Common myeloid progenitor, CD34-positive (primary cell): Measurements from ENCODE around the gene AQP5.

Experiments used
- CTCF ChIA-PET: fragments of 350-600 bp; sonication (Branson Sonifier 250); formaldehyde crosslinking; loops from one replicate; lab custom pipeline; 2021; ENCODE audit warnings: antibody characterized with exemption; lab: Charles Lee
- POLR2A ChIA-PET: fragments of 350-600 bp; sonication (Branson Sonifier 250); formaldehyde crosslinking; loops from one replicate; lab custom pipeline; 2021; ENCODE audit warnings: antibody characterized with exemption; lab: Charles Lee
- DNase-seq, 3 donors: peaks; one replicate each; pipeline versions ENCODE4 v3.0.0 to v3.0.0-alpha.2; 2013
- H3K27ac ChIP-seq, 2 experiments: 1 replicate in 1 of 2; 2 replicates in 1 of 2; pipeline ENCODE4 v1.7.0; 2013; ENCODE audit warnings: inconsistent platforms in 2 of 2, low read length in 2 of 2, mild to moderate bottlenecking in 2 of 2, low read depth in 1 of 2, moderate library complexity in 1 of 2; ENCODE audit not compliant: severe bottlenecking in 2 of 2, insufficient read depth in 1 of 2, poor library complexity in 1 of 2
- H3K27me3 ChIP-seq, 5 experiments: replicated peaks in 2 of 5; 1 replicate in 3 of 5; 2 replicates in 2 of 5; pipeline versions ENCODE4 v1.6.1 to v1.7.0; 2013; ENCODE audit warnings: low read length in 4 of 5, mild to moderate bottlenecking in 2 of 5, moderate library complexity in 2 of 5, inconsistent platforms in 1 of 5; ENCODE audit not compliant: insufficient read depth in 5 of 5, control insufficient read depth in 4 of 5
- H3K36me3 ChIP-seq, 4 experiments: 1 replicate in 2 of 4; 2 replicates in 2 of 4; pipeline versions ENCODE4 v1.6.1 to v1.7.0; 2013; ENCODE audit warnings: low read length in 3 of 4, control low read depth in 1 of 4, mild to moderate bottlenecking in 1 of 4; ENCODE audit not compliant: control insufficient read depth in 4 of 4, insufficient read depth in 4 of 4
- H3K4me1 ChIP-seq, 4 experiments: 1 replicate in 3 of 4; 2 replicates in 1 of 4; pipeline versions ENCODE4 v1.6.1 to v1.7.1; 2013; ENCODE audit warnings: low read length in 3 of 4, mild to moderate bottlenecking in 3 of 4, control low read depth in 1 of 4, inconsistent platforms in 1 of 4, moderate library complexity in 1 of 4; ENCODE audit not compliant: control insufficient read depth in 4 of 4, insufficient read depth in 4 of 4; ENCODE audit errors: control extremely low read depth in 1 of 4
- H3K4me3 ChIP-seq, 7 experiments: 1 replicate in 4 of 7; 2 replicates in 3 of 7; pipeline versions ENCODE4 v1.5.1 to v1.7.0; 2013; ENCODE audit warnings: mild to moderate bottlenecking in 7 of 7, low read length in 6 of 7, moderate library complexity in 6 of 7, inconsistent platforms in 2 of 7, low read depth in 2 of 7, control low read depth in 1 of 7; ENCODE audit not compliant: insufficient read depth in 4 of 7, control insufficient read depth in 1 of 7; ENCODE audit errors: extremely low read depth in 1 of 7
- H3K9me3 ChIP-seq, 5 experiments: 1 replicate in 4 of 5; 2 replicates in 1 of 5; pipeline versions ENCODE4 v1.6.1 to v1.7.1; 2013; ENCODE audit warnings: low read length in 4 of 5, mild to moderate bottlenecking in 2 of 5, inconsistent platforms in 1 of 5, low read depth in 1 of 5, moderate library complexity in 1 of 5; ENCODE audit not compliant: control insufficient read depth in 4 of 5, insufficient read depth in 2 of 5; ENCODE audit errors: control extremely low read depth in 1 of 5
- WGBS: methylation state at CpG from one replicate; pipeline ENCODE4 v1.1.5; 2013; ENCODE audit not compliant: insufficient coverage; 5-methylcytosine and 5-hydroxymethylcytosine counted together

Gene AQP5

GRCh38 chr12:49972129-49972528 is 10.5 kb downstream of the AQP5 start:
- ChIA-PET POLR2A (no interaction called here), CTCF (interaction anchor here (1.3 to 12.6 kb wide), 6 partner anchors 10 to 95 kb away, joined by 4 to 209 read pairs (median 54); no protein-coding TSS in a partner anchor)
- Histone ChIP-seq H3K27me3 (peaks cover 0 to 4% (median 0%) of the 10 kb centered on the region in 5 experiments), H3K4me3 (no peak overlapping the region), H3K27ac (no peak overlapping the region), H3K36me3 (no peaks in the 10 kb centered on the region), H3K9me3 (no peaks in the 10 kb centered on the region), H3K4me1 (peaks cover 0 to 31% (median 27%) of the 10 kb centered on the region in 4 experiments)
- DNase-seq = no peak
- 89% methylated on average over 3 of the region's 9 CpGs for WGBS

- H3K27ac ChIP-seq = no peak within 1 kb of the TSS
- DNase-seq = no peak
- no peaks in the 10 kb centered on the region for H3K9me3 ChIP-seq
- POLR2A ChIA-PET = no interaction called here
- peaks cover 0 to 2% (median 0%) of the 10 kb centered on the region in 5 experiments for H3K27me3 ChIP-seq
- 92% methylated on average over 18 of the region's 18 CpGs for WGBS
- no peaks in the 10 kb centered on the region for H3K36me3 ChIP-seq
- peaks cover 0 to 24% (median 21%) of the 10 kb centered on the region in 4 experiments for H3K4me1 ChIP-seq
- CTCF ChIA-PET = interaction anchor here (1.4 to 12.6 kb wide), 4 partner anchors 10 to 94 kb away, joined by 4 to 209 read pairs (median 72); no protein-coding TSS in a partner anchor
- H3K4me3 ChIP-seq = no peak within 1 kb of the TSS
Measured at GRCh38 chr12:49972641-49973360, 11.1 kb downstream of the AQP5 start, which contains the start of gene AQP6. TSS of gene AQP6 (plus strand) at chr12:49972947. CDS start at chr12:49973174, 227 bp downstream.

GRCh38 chr12:49973361-49973830 is 11.7 kb downstream of the AQP5 start:
- Histone ChIP-seq H3K4me3 (no peak overlapping the region), H3K27ac (no peak overlapping the region), H3K27me3 (no peaks in the 10 kb centered on the region), H3K9me3 (no peaks in the 10 kb centered on the region), H3K4me1 (peaks cover 0 to 23% (median 17%) of the 10 kb centered on the region in 4 experiments), H3K36me3 (no peaks in the 10 kb centered on the region)
- WGBS = 92% methylated on average over 18 of the region's 19 CpGs
- no peak for DNase-seq
- ChIA-PET CTCF (interaction anchor here (2.4 to 12.6 kb wide), 3 partner anchors 9 to 94 kb away, joined by 6 to 209 read pairs (median 139); no protein-coding TSS in a partner anchor), POLR2A (no interaction called here)

GRCh38 chr12:49974231-49974675 is 12.6 kb downstream of the AQP5 start:
- CTCF ChIA-PET = interaction anchor here (0.7 to 1.0 kb wide), 2 partner anchors 9 kb away, joined by 3 read pairs; no protein-coding TSS in a partner anchor
- Histone ChIP-seq H3K4me1 (peaks cover 0 to 18% (median 11%) of the 10 kb centered on the region in 4 experiments), H3K27ac (no peak overlapping the region), H3K4me3 (no peak overlapping the region), H3K36me3 (no peaks in the 10 kb centered on the region), H3K9me3 (no peaks in the 10 kb centered on the region), H3K27me3 (no peaks in the 10 kb centered on the region)
- DNase-seq = no peak
- 93% methylated on average over 15 of the region's 15 CpGs for WGBS
- POLR2A ChIA-PET = no interaction called here

- no peaks in the 10 kb centered on the region for H3K36me3 ChIP-seq
- no peak overlapping the region for H3K27ac ChIP-seq
- POLR2A ChIA-PET = no interaction called here
- 80% methylated on average over 7 of the region's 8 CpGs for WGBS
- DNase-seq = no peak
- no peaks in the 10 kb centered on the region for H3K9me3 ChIP-seq
- H3K4me1 ChIP-seq = peaks cover 0 to 16% (median 6%) of the 10 kb centered on the region in 4 experiments
- H3K4me3 ChIP-seq = peak overlapping the region in 1 of 7 experiments; percentile 1
- CTCF ChIA-PET = interaction anchor here (0.6 to 2.7 kb wide), 4 partner anchors 7 to 11 kb away, joined by 3 to 12 read pairs (median 3); no protein-coding TSS in a partner anchor
- no peaks in the 10 kb centered on the region for H3K27me3 ChIP-seq
Measured at GRCh38 chr12:49974677-49975317, 13.1 kb downstream of the AQP5 start.

- no peaks in the 10 kb centered on the region for H3K36me3 ChIP-seq
- WGBS = 88% methylated on average over 15 of the region's 17 CpGs
- peak overlapping the region in 1 of 7 experiments; percentile 1 for H3K4me3 ChIP-seq
- ChIA-PET CTCF (interaction anchor here (0.6 to 2.7 kb wide), 5 partner anchors 8 to 81 kb away, joined by 3 to 12 read pairs (median 4); no protein-coding TSS in a partner anchor), POLR2A (no interaction called here)
- DNase-seq = no peak
- H3K4me1 ChIP-seq = peaks cover 0 to 12% (median 2%) of the 10 kb centered on the region in 4 experiments
- H3K27me3 ChIP-seq = no peaks in the 10 kb centered on the region
- H3K9me3 ChIP-seq = no peaks in the 10 kb centered on the region
- H3K27ac ChIP-seq = no peak overlapping the region
Measured at GRCh38 chr12:49975318-49975761, 13.7 kb downstream of the AQP5 start.
